Suppressor macrophage (primary cell): ENCODE results near the gene IL3.

Source experiments
- DNase-seq, 4 experiments: peaks; one replicate each; pipeline ENCODE4 v3.0.0-alpha.2; 2020 to 2022
- total RNA-seq, 17 experiments: gene quantifications; one replicate each; lab custom pipeline; 2026; ENCODE audit warnings: mixed read lengths in 6 of 17, inconsistent platforms in 3 of 17; lab: John Stamatoyannopoulos, UW

IL3 gene, protein sequence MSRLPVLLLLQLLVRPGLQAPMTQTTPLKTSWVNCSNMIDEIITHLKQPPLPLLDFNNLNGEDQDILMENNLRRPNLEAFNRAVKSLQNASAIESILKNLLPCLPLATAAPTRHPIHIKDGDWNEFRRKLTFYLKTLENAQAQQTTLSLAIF
- total RNA-seq, result 0 to 0.33 (median 0) reads per million in 17 experiments

DNA sequence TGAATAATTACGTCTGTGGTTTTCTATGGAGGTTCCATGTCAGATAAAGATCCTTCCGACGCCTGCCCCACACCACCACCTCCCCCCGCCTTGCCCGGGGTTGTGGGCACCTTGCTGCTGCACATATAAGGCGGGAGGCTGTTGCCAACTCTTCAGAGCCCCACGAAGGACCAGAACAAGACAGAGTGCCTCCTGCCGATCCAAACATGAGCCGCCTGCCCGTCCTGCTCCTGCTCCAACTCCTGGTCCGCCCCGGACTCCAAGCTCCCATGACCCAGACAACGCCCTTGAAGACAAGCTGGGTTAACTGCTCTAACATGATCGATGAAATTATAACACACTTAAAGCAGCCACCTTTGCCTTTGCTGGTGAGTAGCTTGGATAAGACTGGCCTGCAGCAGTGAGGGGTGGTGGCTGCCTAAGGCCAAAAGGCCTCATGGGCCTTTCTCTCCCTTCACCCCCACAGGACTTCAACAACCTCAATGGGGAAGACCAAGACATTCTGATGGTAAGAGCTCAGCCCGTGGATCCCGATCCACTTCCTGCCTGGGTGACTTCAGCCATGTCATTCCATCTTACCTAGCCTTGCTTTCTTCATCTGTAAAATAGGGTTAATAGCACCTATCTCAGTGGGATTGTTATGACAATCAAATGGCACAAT lies at the start of gene IL3:
IL3 (plus strand) TSS at position 155 of the 661 bp plus-strand sequence; CDS start at position 207, 52 bp downstream.
- DNase-seq, result no peak

- no peak for DNase-seq
Measured at GRCh38 chr5:132010989-132011621, 49.4 kb upstream of the IL3 start.

DNA sequence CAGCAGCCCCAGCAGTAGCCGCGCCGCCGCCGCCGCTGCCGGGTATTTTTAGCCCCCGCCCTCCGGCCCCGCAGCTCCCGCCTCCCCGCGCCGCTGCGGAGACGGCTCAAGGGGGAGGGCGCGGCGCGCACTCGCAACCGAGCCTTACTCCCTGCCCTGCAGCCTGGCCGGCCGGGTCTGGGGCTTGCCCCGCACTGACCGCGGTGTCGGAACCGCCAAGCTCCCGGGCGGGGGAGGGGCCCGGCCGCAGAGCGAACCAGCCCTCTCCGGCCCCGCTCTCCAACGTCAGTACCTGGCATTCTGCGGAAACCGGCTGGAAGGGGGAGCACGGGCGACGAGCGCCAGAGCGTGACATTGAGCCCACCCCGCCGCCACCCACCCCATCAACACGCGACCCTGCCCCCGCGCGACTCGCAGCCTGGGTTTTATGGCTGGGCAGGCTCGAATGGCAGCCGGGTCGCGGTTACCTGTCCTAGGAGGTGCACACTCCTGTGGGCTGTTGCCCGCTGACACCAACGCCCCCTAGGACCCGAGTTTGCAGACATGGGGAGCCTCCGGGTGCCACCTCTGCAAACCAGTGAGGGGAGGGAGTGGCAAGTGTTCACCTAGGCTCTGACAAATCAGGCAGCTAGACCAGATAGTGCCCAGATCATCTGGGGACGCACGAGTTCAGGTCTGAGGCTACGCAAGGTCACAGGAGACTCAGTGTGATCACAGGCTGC lies 48.7 kb upstream of the IL3 start, which contains the start of gene ACSL6:
ACSL6 (minus strand) TSS at position 37 of the 722 bp plus-strand sequence. CDS start 105 bp downstream, outside the sequence.
- peak; percentile 16 to 40 (median 24) for DNase-seq

GRCh38 chr5:132012371-132013005 lies 48.0 kb upstream of the IL3 start:
- DNase-seq, result peak; percentile 37 to 69 (median 52)

DNA sequence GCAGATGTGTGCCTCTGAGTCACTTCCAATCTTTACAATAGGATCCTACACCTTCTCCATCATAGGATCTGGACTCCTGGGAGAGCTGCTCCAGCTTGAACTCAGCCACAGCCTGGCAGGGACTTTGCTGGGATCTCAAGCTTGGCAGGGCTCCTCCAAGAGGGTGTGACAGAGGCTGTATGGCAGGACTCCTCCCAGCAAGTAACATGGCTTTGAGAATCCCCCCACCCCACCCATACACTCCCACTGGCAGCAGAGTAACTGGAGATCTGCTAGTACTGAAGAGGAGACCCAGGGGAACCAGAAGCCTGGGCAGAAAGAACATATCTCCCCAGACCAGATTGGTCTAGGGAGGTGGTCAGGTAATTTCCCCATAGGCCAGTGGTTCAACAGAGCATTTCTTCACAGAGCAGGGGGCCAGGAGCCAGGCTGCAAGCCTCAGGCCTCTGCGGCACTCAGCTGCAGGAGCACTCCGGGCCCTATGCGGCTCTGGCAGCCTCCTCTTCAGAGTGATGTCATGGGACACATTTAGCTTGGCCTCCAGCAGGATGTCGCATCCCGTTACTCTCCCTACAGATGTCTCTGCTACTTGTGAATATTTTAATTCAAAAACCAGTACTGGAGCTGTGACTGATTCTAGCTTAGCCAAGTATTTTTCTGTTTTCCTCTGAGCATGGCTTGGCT lies 47.3 kb upstream of the IL3 start:
- DNase-seq, result no peak

DNA sequence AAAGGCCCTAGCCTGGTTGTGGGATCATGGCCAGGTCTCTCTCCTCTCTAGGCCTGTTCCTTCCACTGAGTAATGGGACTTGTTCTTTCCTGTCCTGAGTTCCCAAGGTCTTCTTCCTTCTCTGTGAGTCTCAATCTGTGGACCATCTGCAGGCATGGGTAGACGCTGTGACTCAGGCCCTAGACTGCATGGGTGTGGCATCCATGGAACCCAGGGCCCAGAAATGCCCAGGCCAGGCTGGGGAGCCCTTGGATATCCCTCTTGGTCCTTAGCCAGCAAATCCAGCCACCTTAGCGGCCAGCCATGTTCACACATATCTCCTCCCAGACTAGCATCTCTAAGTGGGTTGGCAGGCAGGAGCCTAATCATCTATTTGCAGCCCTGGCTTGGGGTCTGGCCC lies 46.7 kb upstream of the IL3 start:
- no peak for DNase-seq

- no peak for DNase-seq
Measured at GRCh38 chr5:132016721-132017250, 43.7 kb upstream of the IL3 start.

GRCh38 chr5:132017316-132017715 lies 43.1 kb upstream of the IL3 start:
- no peak for DNase-seq

GRCh38 chr5:132017738-132018625 lies 42.5 kb upstream of the IL3 start:
- DNase-seq, result peak in 2 of 4 experiments; percentile 20 to 28

DNA sequence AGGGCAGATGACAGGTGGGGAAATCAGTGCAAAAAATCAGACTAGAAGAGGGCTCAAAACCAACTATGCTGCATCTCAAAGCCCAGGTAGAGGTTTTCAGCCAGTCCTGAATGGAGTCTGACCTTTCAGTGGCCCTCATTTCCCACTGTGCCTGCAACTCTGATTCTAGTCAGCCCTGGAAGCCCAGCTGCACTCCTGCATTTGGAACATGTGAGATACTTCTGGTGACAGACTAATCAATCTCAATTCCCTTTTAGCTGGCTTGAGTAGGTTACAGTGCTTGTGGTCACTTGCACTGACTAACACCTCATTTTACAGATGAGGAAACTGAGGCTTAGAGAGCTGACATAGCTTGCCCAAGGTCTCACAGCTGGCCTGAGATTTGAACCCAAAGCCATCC lies 41.1 kb upstream of the IL3 start:
- no peak for DNase-seq

GRCh38 chr5:132019857-132020555 lies 40.4 kb upstream of the IL3 start:
- no peak for DNase-seq

- DNase-seq, result no peak
Measured at GRCh38 chr5:132020568-132021339, 39.7 kb upstream of the IL3 start.

DNA sequence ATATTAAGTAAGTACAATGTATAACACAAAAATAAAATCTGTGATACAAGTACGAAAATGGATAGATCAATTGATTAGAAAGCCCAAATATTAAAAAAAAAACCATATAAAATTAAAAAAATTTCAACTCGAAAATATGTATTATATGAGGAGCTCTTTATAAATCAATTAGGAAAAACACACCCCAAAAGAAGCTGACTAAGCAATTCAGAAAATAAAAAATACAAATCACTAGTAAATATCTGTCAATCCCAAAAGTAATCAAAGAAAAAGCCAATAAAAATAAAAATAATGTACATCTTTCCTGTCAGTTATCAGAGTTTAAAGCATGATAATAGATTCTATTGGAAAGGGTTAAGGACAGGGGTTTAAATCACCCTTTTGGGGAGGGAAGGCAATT lies 38.8 kb upstream of the IL3 start:
- DNase-seq, result no peak

GRCh38 chr5:132022737-132023136 lies 37.7 kb upstream of the IL3 start:
- peak in 2 of 4 experiments; percentile 23 to 24 for DNase-seq

DNA sequence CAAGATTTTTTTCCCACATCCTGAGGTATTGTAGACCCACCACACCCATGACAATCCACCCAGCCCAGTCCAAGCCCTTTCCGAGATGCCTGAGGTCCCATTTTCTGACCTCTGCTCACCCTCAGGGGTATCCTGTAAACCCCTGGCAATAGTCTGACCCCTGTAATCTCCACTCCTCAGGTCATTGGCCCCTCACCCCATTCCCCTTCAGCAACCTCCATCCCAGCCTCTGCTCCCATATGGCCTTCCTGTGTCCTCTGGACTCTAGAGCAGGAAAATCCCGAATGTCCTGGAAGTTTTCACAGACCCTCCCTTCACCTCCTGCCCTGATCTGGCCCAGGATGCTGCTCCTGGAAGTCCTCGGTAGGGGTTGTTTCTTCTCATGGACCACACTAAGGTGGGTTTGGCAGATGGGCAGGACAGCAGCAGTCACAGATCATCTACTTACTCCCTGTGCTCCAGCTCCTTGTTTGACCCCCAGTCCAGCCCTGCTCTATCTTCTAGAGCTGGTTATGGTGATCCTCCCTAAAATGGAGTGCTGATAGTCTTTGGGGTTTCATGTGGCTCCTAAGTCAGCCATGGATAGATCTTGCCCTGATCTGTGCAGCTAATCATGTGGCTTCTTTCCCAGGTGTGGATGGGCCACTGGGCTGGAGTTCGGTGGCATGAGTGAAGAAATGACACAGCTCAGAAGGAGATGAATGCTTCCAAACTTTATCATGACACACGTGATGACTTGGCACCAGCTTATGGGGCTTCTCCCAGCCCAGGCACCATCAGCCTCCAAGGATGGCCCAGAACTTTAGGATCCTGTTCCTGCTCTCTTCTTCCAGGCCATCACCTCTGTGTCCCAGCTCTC lies 37.0 kb upstream of the IL3 start:
- DNase-seq, result no peak

GRCh38 chr5:132024117-132024435 lies 36.4 kb upstream of the IL3 start:
- no peak for DNase-seq

GRCh38 chr5:132024789-132025402 lies 35.6 kb upstream of the IL3 start:
- DNase-seq, result no peak

- DNase-seq, result no peak
Measured at GRCh38 chr5:132025403-132025971, 35.0 kb upstream of the IL3 start.
